A673 (cell line): ENCODE data around the gene GPR89A.
"Not testable (repeated sequence)": the region's sequence is repeated elsewhere in the genome, so short reads cannot be mapped to it uniquely, and the experiment has no call there.

Experiments used
- CTCF ChIP-seq: fragments of 300-800, 200-600 bp; sonication (generic); conservative IDR thresholded peaks from 2 replicates; pipeline ENCODE4 v1.5.1; 2017; ENCODE audit warnings: low read depth, mild to moderate bottlenecking, antibody characterized with exemption, low read length, moderate library complexity, mixed read lengths
- EZH2 ChIP-seq: fragments of 200-600 bp; sonication (generic); IDR thresholded peaks from 2 replicates; pipeline ENCODE4 v1.6.1; 2017; ENCODE audit warnings: borderline replicate concordance, low read depth, mild to moderate bottlenecking, mixed read lengths, antibody characterized with exemption, low read length; ENCODE audit not compliant: poor library complexity, severe bottlenecking

GRCh38 chr1:145718465-145718864, 110.7 kb downstream of the GPR89A start:
- TF ChIP-seq CTCF, EZH2: not testable (repeated sequence)
